BE2C (cell line): ENCODE data around the gene MAGI1.

Experiments used
- DNase-seq: peaks from one replicate; pipeline ENCODE4 v3.0.0-alpha.2; 2020
- H3K27me3 ChIP-seq: fragments of 250-450 bp; sonication (Bioruptor Pico); 2 replicates; pipeline ENCODE4 v1.5.1; 2020; ENCODE audit warnings: mild to moderate bottlenecking
- H3K36me3 ChIP-seq: fragments of 250-450 bp; sonication (Bioruptor Pico); 2 replicates; pipeline ENCODE4 v1.5.1; 2020; ENCODE audit warnings: mild to moderate bottlenecking
- H3K4me1 ChIP-seq: fragments of 250-450 bp; sonication (Bioruptor Pico); 2 replicates; pipeline ENCODE4 v1.5.1; 2020
- H3K4me3 ChIP-seq: 2 replicates; pipeline ENCODE4 v1.5.1; 2011; ENCODE audit warnings: low read depth, low read length
- H3K9me3 ChIP-seq: fragments of 250-450 bp; sonication (Bioruptor Pico); 2 replicates; pipeline ENCODE4 v1.5.1; 2020
- TF ChIP-seq, protein P1 (sequence below): IDR thresholded peaks from 2 replicates; pipeline ENCODE4 v1.5.1; 2012; ENCODE audit warnings: mild to moderate bottlenecking, low read depth, low read length

The MAGI1 gene

DNA sequence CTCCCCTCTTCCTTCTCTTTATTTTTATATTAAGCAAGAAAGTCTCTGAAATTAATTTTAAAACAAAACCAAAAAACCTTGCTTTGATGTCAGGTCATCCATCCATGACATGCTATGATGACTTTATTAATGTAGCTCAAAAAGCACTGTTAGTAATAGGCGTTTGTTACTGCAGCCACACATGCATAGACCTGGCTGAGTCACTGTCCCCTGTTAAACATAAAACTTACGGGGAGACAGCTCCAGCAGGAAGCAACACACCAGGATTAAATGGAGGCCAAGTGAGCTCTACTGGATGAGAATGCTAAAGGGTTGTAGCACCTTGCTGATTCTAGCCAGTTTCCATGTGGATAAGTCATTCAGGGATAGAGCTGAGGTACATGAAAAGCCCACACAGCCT lies 661.1 kb downstream of the MAGI1 start:
- no peaks in the 10 kb centered on the region for H3K27me3 ChIP-seq
- peaks cover 7% of the 10 kb centered on the region; the same call in 1 of the 2 replicates for H3K36me3 ChIP-seq
- H3K9me3 ChIP-seq, result no peaks in the 10 kb centered on the region
- no peaks in the 10 kb centered on the region for H3K4me1 ChIP-seq
- TF ChIP-seq, protein P1, sequence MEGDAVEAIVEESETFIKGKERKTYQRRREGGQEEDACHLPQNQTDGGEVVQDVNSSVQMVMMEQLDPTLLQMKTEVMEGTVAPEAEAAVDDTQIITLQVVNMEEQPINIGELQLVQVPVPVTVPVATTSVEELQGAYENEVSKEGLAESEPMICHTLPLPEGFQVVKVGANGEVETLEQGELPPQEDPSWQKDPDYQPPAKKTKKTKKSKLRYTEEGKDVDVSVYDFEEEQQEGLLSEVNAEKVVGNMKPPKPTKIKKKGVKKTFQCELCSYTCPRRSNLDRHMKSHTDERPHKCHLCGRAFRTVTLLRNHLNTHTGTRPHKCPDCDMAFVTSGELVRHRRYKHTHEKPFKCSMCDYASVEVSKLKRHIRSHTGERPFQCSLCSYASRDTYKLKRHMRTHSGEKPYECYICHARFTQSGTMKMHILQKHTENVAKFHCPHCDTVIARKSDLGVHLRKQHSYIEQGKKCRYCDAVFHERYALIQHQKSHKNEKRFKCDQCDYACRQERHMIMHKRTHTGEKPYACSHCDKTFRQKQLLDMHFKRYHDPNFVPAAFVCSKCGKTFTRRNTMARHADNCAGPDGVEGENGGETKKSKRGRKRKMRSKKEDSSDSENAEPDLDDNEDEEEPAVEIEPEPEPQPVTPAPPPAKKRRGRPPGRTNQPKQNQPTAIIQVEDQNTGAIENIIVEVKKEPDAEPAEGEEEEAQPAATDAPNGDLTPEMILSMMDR, result no peak
- no peak overlapping the region for H3K4me3 ChIP-seq
- no peak for DNase-seq

DNA sequence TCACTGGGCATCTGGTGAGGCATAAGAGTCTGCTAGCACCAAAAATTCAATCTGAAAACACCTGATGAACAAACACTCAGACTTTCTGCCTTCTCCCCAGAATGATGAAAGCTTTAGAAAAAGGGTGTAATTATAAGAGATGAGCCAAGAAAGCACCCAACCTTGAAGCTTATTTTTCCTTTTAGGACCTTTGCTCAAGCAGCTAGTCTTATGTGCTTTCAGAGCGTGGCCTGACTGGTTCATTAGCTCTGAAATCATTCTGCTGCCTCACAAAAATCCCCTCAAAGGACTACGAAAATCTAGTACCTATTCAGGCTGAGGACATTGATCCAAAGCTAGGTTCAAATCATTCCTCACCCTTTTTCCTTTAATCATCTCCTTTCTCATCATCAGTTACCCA lies 662.3 kb downstream of the MAGI1 start:
- Histone ChIP-seq H3K4me1 (no peaks in the 10 kb centered on the region), H3K36me3 (peaks cover 1% of the 10 kb centered on the region; the same call in 1 of the 2 replicates), H3K27me3 (no peaks in the 10 kb centered on the region), H3K4me3 (no peak overlapping the region), H3K9me3 (no peaks in the 10 kb centered on the region)
- TF ChIP-seq, protein P1, result no peak
- DNase-seq, result no peak

DNA sequence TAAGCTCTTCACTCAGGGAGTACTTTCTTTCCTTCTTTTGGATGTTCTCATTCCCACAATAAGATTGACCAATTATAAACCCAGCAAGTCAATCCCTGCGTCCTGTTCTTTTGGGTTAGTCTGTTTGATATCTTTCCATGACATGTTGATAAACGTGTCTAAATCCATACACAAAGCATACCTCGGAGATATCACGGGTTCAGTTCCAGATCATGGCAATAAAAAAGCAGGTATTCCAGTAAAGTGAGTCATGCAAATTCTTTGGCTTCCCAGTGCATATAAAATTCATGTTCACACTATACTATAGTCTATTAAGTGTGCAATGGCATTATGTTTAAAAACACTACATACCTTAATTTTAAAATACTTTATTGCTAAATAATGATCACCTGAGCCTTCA lies 667.7 kb downstream of the MAGI1 start:
- Histone ChIP-seq H3K27me3 (no peaks in the 10 kb centered on the region), H3K4me1 (no peaks in the 10 kb centered on the region), H3K36me3 (no peaks in the 10 kb centered on the region), H3K4me3 (no peak overlapping the region), H3K9me3 (no peaks in the 10 kb centered on the region)
- DNase-seq, result no peak
- TF ChIP-seq, protein P1, result no peak

DNA sequence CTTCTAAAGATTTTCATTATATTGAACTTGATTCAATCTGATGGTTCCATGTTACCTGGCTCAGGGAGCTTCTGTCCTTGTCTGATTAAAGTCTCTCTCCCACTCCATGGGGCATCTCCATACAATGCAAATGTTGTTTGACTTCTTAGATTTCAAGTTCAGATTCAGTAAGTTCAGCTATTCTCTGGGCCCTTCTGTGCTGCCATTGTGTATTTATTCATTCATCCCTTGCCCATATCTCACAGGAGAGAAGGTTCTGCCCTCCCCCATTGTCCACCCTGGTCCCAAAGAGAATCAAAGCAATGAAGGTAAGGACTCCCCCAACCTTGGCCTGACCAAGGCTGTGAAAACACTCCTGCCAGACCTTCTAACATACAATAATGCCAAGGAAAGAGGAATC lies 669.9 kb downstream of the MAGI1 start:
- no peaks in the 10 kb centered on the region for H3K4me1 ChIP-seq
- no peaks in the 10 kb centered on the region for H3K27me3 ChIP-seq
- no peak overlapping the region for H3K4me3 ChIP-seq

DNA sequence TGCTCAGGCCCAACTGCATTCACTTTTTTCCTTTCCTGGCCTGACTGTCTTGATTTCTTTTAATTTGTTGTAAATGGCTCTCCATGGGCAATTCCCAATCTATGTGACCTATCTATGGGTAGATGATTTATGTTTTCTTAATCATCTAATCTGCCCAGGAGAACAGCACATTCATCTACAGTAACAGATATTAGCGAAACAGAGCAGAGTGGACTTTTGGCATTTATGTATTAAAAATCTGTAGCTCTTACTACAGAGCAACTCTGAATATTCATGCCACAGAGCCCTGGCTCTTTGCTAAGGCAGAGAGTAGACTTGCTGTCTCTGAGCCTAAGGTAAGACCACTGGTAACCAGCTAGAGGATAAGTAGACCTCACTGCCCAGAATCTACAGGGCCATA lies 676.0 kb downstream of the MAGI1 start:
- no peak overlapping the region for H3K4me3 ChIP-seq
- DNase-seq, result no peak
- no peaks in the 10 kb centered on the region; the same call in 1 of the 2 replicates for H3K36me3 ChIP-seq
- no peaks in the 10 kb centered on the region for H3K27me3 ChIP-seq
- TF ChIP-seq, protein P1, result no peak
- H3K4me1 ChIP-seq, result no peaks in the 10 kb centered on the region
- no peaks in the 10 kb centered on the region for H3K9me3 ChIP-seq

More for the DNA sequence above, 669.9 kb downstream of the MAGI1 start:
- no peak for DNase-seq
- Histone ChIP-seq H3K36me3 (no peaks in the 10 kb centered on the region), H3K9me3 (no peaks in the 10 kb centered on the region)
- TF ChIP-seq, protein P1, result no peak

DNA sequence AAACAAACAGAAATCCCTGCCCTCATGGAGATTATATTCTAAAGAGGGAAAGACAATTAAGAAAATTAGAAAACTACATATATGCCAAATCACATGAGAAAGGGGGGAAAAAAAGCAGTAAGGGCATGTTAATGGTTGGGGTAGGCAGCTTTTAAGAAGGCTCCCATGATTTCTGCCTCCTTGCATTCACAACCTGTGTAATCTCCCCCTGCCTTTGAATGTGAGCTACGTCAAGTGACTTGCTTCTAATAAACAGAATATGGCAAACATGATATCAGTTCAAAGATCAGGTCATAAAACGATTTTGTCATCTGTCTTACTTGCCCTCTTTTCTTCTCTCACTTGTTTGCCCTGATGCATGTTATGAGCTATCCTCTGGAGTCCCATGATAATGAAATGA lies 677.3 kb downstream of the MAGI1 start:
- H3K27me3 ChIP-seq, result no peaks in the 10 kb centered on the region
- no peaks in the 10 kb centered on the region for H3K4me1 ChIP-seq
- no peaks in the 10 kb centered on the region; the same call in 1 of the 2 replicates for H3K36me3 ChIP-seq
- no peak overlapping the region for H3K4me3 ChIP-seq
- TF ChIP-seq, protein P1, result no peak
- DNase-seq, result no peak
- H3K9me3 ChIP-seq, result no peaks in the 10 kb centered on the region
